Measurements from ENCODE around the gene TSTD2. TPM values are rescaled to one million over a fixed set of nuclear protein-coding genes. Genes with fewer than 3 reads are reported as not detected.

The TSTD2 gene
- 8.6 TPM in 2 replicates for total RNA-seq

DNA sequence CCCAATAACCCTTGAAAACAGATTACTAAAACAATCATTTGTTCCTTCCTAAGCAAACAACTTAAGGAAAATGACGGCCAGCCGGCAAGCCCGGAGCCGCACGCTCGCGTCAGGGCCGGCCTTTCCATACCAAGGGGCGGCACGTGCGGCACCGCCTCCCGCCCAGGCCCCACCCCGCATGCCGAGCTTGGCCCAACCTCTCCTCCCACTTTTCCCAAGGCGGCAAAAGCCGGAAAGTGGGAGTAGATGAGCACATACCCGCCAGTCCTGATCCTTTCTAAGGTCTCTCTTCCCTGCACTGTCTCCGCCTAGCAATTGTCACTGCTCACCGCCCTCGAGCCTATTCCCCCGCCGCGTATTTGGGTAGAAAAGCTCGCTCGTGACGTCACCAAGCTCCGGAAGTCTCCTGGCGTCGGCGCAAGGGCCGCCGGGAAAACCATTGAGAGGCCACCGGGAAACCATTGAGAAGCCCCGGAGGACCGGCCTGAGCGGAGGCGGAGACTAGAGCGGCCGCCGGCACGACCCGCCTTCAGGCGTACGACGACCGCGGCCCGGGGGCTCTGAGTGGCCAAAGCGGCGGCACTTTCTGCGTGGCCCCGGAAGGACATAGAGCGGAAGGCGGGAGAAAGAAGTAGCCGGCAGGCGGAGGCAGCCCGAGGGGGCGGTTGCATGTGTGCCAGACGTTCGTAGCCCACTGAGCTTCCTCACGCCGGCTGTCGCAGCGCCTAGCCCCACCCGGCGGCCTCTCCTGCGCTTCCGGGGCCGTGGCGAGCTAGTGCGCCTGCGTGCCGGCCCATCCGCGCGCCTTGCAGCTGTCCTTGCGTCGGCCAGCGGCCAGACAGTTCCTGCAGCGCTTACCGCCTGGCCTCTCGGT, at the start of gene TSTD2, which contains the start of gene NCBP1:
TSTD2 (minus strand) TSS at position 384 of the 874 bp plus-strand sequence. CDS start 5,806 bp downstream, outside the sequence.
NCBP1 (plus strand) TSS at position 837 of the 874 bp plus-strand sequence. CDS start 61 bp downstream, outside the sequence.

Other genes starting within 250 kb of the TSTD2 start
- gene TDRD7, start 221.3 kb downstream of the TSTD2 start, total RNA-seq, result 1.7 and 2.2 TPM in 2 replicates
- 0.17 TPM in 1 of 2 replicates, not detected in the other for gene TMOD1, start 131.7 kb downstream of the TSTD2 start, total RNA-seq
- gene NCBP1, start 453 bp upstream of the TSTD2 start, total RNA-seq, result 25.3 and 27.2 TPM in 2 replicates
- gene XPA, start 64.0 kb upstream of the TSTD2 start, total RNA-seq, result 4.2 and 5.5 TPM in 2 replicates
- gene FOXE1, start 219.9 kb upstream of the TSTD2 start, total RNA-seq, result not detected in 2 replicates